GF-D8 (cell line): ENCODE data around the gene LRRC43.

ENCODE experiments used
- DNase-seq: peaks from one replicate; lab custom pipeline; 2025; lab: John Stamatoyannopoulos, UW

Gene LRRC43

DNA sequence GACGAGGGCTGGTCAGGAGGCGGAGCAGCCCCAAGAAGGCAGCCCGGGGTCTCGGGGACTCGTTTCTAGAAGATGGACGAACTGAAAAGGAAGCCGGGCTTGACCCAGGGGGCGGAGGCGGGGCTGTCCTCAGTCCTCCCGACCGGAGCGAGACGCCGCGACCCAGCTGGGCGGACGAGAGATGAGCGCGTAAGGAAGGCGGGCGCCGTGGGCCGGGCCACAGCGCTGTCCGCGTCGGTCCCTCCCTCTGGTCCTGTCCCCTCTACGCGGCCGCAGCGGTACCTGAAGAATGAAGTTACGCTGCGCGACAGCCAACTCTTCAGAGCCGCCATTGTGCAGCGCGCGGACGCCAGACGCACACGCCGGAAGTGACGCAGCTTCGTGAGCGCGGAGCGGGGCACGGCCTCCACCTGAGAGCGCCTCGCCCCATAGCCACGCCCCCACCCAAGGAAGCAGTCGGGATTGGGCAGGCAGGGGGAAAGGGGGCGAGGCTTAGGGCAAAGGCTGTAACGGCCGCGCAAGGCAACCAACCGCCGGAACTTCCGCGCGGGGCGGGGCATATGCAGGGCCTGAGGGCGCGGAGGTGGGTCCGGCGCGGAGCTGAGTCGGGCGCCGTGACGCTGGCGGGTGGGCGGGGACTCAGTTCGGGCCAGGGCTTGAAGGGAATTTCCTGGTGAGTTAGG is 42.9 kb downstream of the LRRC43 start, which contains the start of gene DIABLO:
Gene DIABLO (minus strand): TSS at position 370 of the 683 bp plus-strand sequence. CDS start 38 bp downstream, at position 332.
- DNase-seq: peak; percentile 97

DNA sequence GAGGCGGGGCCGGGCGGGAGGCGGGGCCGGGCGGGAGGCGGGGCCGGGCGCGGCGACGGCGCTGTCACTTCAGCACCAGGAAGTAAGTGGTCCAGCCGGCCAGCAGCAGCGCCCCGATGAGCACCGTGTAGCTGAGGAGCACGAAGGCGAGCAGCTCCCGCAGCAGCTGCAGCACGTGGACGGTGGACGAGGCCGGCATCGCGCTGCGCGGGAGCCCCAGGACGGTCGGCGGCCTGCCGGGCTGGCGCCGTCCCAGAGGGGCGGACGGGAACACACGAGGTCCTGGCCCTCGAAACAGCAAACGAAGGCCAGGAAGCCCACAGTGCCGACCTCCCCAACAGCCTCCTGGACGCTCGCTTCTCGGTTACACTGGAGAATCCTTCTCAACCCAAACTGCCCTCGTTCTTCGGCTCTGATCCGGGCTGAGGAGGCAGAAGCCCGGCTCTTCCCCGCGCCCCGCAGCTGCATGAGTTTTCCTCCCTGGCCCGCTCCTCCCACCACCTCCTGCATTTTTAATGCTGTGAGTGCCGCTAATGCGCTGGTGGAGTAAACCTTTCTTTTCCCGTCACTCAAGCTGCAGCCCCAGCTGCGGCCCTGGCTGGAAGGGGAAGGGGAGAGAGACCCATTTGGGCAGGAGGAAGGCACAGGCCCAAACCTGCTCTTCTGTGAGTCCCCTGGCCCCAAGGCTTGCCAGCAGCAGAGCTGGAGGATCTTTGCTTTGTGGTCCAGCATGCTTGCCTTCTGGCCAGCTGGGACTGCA is 43.6 kb downstream of the LRRC43 start:
- no peak for DNase-seq

DNA sequence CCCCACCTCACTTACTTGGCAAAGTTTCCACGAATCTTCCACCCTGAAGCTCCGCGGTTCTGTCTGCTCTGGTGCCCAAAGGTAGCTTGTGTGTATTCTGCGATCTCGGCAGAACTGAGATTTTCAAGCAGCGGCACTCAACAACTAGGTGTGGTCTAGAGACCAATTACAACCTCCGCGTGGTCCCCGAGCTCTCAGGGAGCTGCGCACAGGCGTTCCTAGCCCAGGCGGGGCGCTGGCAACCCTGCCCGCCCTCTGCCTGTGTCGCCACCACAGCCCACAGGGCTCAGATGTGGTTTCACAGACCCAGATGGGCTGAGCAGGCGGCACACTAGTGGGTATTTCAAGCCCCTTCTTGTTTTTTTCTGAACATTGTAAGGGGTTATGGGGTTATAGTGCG is 44.4 kb downstream of the LRRC43 start:
- DNase-seq: no peak

DNA sequence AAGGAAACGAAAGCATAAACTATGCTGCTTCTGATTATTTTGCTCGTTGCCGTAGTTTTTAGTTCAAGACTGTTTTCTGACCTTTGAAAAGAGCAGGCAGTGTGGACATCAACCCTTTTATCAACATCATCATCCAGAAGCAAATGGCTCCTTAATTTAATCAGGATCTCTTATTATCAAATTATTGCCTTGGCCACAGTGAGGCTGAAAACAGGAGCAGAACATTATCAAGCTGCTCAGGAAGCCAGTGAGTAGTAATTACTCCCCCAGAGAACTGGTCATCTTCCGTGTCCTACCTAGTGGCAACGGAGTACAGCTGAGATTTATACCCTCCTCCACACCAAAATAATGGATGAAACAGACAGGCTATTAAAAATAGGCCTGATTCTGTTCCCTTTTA is 45.2 kb downstream of the LRRC43 start:
- DNase-seq: no peak

DNA sequence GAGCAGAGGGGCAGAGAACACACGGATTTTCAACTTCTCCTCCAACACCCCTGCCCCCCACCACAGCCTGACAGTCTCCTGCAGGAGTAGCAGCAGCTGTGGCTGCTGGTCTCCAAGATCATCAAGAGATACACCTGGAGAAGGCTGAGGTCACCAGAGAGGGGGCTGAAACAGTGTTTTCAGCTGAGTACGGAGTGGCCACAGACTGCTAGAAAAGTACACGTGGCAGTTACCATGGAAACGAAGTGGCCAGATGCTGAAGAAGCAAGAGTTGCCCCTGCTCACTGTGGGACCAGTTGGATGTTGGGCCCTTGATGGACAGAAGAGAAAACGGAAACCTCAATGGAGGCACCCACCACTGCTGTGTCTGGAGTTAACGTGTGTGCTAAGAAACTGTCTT is 47.9 kb downstream of the LRRC43 start:
- no peak for DNase-seq

DNA sequence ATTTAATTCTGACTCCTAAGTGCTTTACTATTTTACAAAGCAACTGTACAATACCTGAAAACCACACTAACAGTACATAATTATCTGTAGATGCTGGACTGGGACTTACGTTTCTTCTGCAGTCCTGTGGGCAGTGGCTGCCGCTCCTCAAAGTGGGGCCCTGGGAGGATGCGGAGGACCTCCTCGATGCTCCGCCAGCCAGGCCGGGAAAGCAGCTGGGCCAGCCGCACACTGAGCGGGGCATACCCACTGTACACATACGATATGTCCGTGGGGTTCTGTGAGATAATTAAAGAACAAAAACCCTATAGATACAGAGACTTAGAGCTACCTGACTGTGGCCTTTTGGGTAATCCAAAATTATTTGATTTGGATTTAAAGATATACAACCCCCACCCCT is 49.8 kb downstream of the LRRC43 start:
- DNase-seq: no peak

DNA sequence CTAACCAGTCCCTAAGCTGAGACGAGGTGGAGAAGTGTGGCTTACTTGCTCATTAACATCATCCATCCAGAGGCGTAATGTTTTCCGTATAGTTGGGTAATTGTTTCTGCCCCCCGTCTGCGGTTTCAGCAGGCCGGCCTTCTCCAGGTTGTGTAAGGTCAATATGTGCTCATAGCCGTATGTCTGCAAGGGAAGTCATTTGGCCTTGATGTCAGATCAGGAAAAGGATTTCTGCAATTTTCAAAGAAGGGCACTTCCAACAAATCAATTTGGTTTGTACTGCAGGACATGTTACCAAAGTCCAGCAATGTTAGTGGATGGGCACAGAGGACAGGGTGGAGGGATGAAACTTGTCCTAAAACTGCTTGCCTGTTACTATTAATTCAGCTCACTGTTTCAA is 52.8 kb downstream of the LRRC43 start:
- peak; percentile 80 for DNase-seq

DNA sequence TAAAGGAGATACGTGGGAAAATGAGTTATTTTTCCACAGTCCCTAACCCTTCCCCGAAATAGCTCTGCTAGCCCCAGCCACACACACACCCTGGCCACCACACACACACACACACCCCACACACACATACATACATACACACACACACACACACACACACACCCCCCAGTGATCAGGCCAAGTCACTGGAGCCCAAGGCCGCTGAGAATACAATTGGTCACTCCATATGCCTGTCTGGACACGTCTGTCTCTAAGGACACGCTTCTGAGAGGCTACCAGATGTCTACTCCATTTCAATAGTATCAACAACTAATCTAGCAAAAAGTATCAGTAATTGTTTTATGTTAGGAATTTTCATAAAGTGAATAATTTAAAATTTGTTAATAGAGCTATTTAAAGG is 55.9 kb downstream of the LRRC43 start:
- DNase-seq: no peak

DNA sequence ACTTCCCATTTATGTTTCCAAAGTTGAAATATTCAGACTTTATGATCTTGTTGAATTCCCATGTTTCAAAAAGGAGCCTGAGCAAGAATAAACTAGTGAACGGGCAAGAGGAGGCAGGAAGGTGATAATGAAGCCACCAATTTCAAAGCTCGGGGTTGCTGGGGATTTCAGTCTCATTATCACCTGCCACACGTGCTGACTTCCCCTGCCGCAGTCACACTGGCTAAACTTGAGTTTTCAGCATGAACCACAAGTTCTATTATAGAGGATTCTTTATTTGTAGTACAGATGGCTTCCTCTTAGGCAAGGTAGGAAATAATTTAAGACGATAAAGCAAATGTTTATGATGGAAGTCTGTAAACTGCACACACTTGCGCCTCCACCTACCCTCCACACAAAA is 61.0 kb downstream of the LRRC43 start:
- no peak for DNase-seq

DNA sequence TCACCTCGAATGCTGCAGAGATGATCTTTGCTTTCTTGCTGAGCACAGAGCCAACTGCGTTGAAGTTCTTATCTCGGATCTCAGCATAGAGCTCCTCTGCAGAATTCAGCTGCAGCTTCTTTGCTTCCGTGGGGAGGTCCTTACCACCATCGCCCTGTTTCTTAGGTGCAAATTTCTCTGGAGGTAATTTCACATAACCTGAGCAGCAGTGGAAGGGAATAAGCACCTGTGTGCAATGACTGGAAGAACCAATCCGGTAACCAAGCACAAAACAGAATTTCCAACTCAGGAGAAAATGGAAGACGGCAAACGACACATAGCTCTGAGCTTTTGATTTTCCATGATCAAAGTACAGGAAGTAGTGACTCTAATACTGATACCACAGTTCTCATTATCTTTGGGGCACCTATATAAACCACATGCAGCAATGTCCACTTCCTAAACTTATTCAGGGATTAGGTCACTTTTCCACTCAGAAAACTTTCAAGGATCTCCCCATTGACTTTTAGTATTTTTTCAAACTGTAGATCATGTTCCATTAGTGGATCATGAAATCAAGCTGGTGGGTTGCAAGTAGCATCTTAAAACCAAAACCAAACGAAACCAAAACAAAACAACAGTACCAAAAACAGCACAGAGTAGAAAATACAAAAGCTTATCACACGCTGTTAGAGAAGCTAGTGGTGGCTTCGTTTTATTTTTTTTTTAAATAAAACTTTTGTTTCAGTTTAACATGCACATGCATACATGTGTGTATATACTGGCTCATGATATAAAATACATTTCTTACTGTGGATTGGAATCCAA is 61.8 kb downstream of the LRRC43 start:
- no peak for DNase-seq

DNA sequence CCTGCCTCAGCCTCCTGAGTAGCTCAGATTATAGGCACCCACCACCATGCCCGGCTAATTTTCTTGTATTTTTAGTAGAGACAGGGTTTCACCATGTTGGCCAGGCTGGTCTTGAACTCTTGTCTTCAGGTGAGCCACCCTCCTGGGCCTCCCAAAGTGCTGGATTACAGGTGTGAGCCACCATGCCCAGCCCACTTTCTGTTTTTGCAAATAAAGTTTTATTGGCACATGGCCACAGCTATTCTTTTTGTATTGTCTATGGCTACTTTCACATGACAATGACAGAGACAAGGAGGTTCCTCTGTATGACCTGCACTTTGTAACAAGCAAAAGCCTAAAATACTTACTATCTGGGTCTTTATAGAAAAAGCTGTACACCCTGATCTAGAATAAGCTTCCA is 62.6 kb downstream of the LRRC43 start:
- DNase-seq: no peak

DNA sequence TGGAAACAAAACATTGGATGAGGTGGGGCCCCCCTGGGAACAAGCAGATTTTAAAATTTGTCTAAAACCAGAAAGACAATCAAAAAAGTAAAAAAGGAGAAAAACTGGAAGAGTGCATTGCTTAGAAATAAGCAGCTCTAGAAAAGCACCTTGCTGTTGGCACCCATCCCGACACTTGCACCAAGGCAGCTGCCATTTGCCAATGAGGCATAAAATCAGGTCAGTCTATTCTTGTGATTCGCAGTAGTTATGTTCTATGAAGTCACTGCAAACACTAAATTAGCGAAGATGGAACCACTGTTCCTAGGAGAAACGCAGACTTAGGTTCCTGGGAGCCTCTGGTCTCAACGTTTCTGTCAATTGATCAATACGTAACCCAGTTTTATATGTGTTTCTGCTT is 67.1 kb downstream of the LRRC43 start:
- no peak for DNase-seq

DNA sequence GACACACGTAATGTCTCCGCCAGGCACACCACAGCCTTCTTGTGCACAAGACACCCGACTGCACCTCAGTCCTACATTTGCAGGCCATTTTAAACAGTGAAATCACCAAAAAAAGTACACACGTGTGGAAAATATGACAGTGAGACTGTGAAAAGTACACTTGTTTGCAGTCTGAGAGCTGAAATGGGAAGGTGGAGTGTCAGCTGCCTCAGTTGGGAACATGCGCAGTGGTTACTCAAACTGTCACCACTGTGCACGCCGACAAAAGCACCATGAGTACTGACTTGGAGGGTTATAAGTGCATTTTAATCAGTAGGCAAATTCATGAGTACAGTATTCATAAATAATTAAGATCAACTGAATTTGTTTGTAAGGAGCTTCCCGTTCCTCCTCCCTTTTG is 67.6 kb downstream of the LRRC43 start:
- DNase-seq: no peak
